Ramos (cell line): ENCODE data around the gene PPIA.
"Not testable (repeated sequence)": the region's sequence is repeated elsewhere in the genome, so short reads cannot be mapped to it uniquely, and the experiment has no call there.

Experiments used
- in situ Hi-C: fragments of 300-500 bp; cut with MboI; formaldehyde crosslinking; loops from one replicate; pipeline ENCODE4 v1.14.3; 2022; ENCODE audit warnings: low sequenced_read_pairs; ENCODE audit not compliant: unreplicated experiment

The PPIA gene

GRCh38 chr7:44762726-44763522 is 33.6 kb upstream of the PPIA start:
- in situ Hi-C loops, result no loop called here

GRCh38 chr7:44764081-44764480 is 32.4 kb upstream of the PPIA start:
- in situ Hi-C loops, result no loop called here

- in situ Hi-C loops, result no loop called here
Observed at GRCh38 chr7:44764665-44765578, 31.6 kb upstream of the PPIA start.

GRCh38 chr7:44765579-44766415 is 30.7 kb upstream of the PPIA start:
- in situ Hi-C loops, result no loop called here

GRCh38 chr7:44766416-44766801 is 30.1 kb upstream of the PPIA start:
- in situ Hi-C loops, result no loop called here

- in situ Hi-C loops, result no loop called here
Observed at GRCh38 chr7:44767134-44767911, 29.2 kb upstream of the PPIA start.

- in situ Hi-C loops, result no loop called here
Observed at GRCh38 chr7:44767912-44768627, 28.4 kb upstream of the PPIA start.

- in situ Hi-C loops, result no loop called here
Observed at GRCh38 chr7:44768628-44769371, 27.7 kb upstream of the PPIA start.

GRCh38 chr7:44769376-44769775 is 27.1 kb upstream of the PPIA start:
- in situ Hi-C loops, result no loop called here

- in situ Hi-C loops, result no loop called here
Observed at GRCh38 chr7:44769776-44770294, 26.6 kb upstream of the PPIA start.

GRCh38 chr7:44771358-44771757 is 25.1 kb upstream of the PPIA start:
- in situ Hi-C loops, result no loop called here

- in situ Hi-C loops, result no loop called here
Observed at GRCh38 chr7:44772440-44772839, 24.0 kb upstream of the PPIA start.

- in situ Hi-C loops, result no loop called here
Observed at GRCh38 chr7:44772867-44773266, 23.6 kb upstream of the PPIA start.

- in situ Hi-C loops, result not testable (repeated sequence)
Observed at GRCh38 chr7:44774486-44774885, 22.0 kb upstream of the PPIA start.

- in situ Hi-C loops, result no loop called here
Observed at GRCh38 chr7:44775383-44776107, 20.9 kb upstream of the PPIA start.

- in situ Hi-C loops, result no loop called here
Observed at GRCh38 chr7:44776211-44776610, 20.3 kb upstream of the PPIA start.

- in situ Hi-C loops, result no loop called here
Observed at GRCh38 chr7:44782460-44782859, 14.0 kb upstream of the PPIA start.

- in situ Hi-C loops, result no loop called here
Observed at GRCh38 chr7:44783407-44783806, 13.1 kb upstream of the PPIA start.
